Psoas muscle (tissue), 8 donors: Measurements from ENCODE around the gene PLEKHA3. TPM values are rescaled to one million over a fixed set of nuclear protein-coding genes. Genes with fewer than 3 reads are reported as not detected.
A peak's percentile ranks its signal among the peaks of the same experiment; 100 is the strongest.

Source experiments
- ATAC-seq, 4 donors: fragments of 200-7000 bp; cut with Tn5 transposase; one replicate each; pipeline ENCODE4 v1.9.1; 2020; ENCODE audit warnings: moderate library complexity in 3 of 4, mild to moderate bottlenecking in 2 of 4
- DNase-seq, 2 donors: peaks; one replicate each; pipeline ENCODE4 v3.0.0-alpha.2; 2020
- H3K27ac ChIP-seq: fragments of 200-600 bp; one replicate; pipeline ENCODE4 v1.8.0; 2022
- H3K27me3 ChIP-seq, 3 donors: fragments of 200-600 bp in 1 of 3; one replicate each; pipeline versions ENCODE4 v1.6.1 to v1.8.0; 2013 to 2022; ENCODE audit warnings: low read length in 2 of 3, mild to moderate bottlenecking in 2 of 3, moderate library complexity in 1 of 3; ENCODE audit not compliant: insufficient read depth in 3 of 3
- H3K36me3 ChIP-seq, 2 donors: fragments of 200-600 bp in 1 of 2; one replicate each; pipeline versions ENCODE4 v1.6.1 to v1.8.0; 2013 to 2022; ENCODE audit warnings: low read depth in 1 of 2, mild to moderate bottlenecking in 1 of 2, moderate library complexity in 1 of 2; ENCODE audit not compliant: insufficient read depth in 1 of 2
- H3K4me1 ChIP-seq: fragments of 200-600 bp; one replicate; pipeline ENCODE4 v1.8.0; 2022
- H3K4me3 ChIP-seq: fragments of 200-600 bp; one replicate; pipeline ENCODE4 v1.8.0; 2022; ENCODE audit warnings: mild to moderate bottlenecking
- H3K9me3 ChIP-seq: fragments of 200-600 bp; one replicate; pipeline ENCODE4 v1.8.0; 2022
- WGBS, 3 donors: extraction: QIAGEN DNeasy Blood & Tissue Kit; methylation state at CpG; one replicate each; pipeline versions ENCODE4 v1.1.6 to v1.1.7; 2013; 5-methylcytosine and 5-hydroxymethylcytosine counted together
- intact Hi-C, 2 donors: fragments of 100-400 bp; cut with DNase I; formaldehyde crosslinking; loops; one replicate each; pipeline versions ENCODE4 v1.11.0 to v1.14.2; 2022
- polyA plus RNA-seq, 3 donors: library from polyadenylated mRNA; stranded (reverse); fragments of 200-250 nt; gene quantifications; one replicate each; pipeline ENCODE4 v1.2.3, GENCODE V29; 2013
- total RNA-seq, 4 donors: library from RNA; stranded (reverse); fragmentation: NEBNext Ultra II Directional in 2 of 4; extraction: Animal tissue kit (Norgen Biotek cat#: 25700) in 2 of 4; gene quantifications; one replicate each; pipeline versions ENCODE4 v1.2.1 to v1.2.4, GENCODE V29; 2021 to 2023
- TF ChIP-seq, protein P1 (sequence below): fragments of 200-600 bp; IDR thresholded peaks from one replicate; pipeline ENCODE4 v1.8.0; 2022; ENCODE audit warnings: antibody characterized with exemption
- donor health status: healthy with polysubstance abuse.
- donor health status: DM: no; HTN: no; CAD: no; lungs with moderate emphysema.
- donor health status: Bipolar disorder and iron deficiency.
- donor health status: healthy.
- donor health status: DM: yes; HTN: yes; CAD: no.
- donor health status: DM: no; HTN: no; CAD: no.
- donor health status: DM: no; HTN: no; CAD: no.
- donor health status: DM: yes; HTN: yes; CAD: no.

Gene PLEKHA3
- total and polyA plus RNA-seq, 7 donors, result 4.0 to 22.5 (median 13.5) TPM

DNA sequence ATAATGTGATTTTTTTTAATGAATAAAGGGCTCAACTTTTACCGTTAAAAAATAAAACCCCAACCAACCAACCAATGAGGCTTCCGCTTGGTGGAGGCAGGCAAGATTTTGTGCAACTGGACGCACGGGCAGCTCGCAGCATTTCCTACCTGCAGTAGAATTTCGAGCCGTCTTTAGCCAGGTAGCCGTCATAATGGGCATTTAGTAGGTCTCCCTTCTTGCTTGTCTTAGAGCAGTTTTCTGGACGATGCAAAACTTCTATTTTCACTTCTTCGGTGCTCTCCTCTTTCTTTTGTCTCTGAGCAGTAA is 2.2 kb upstream of the PLEKHA3 start:
- intact Hi-C loops, result no loop called here
- no peaks in the 10 kb centered on the region for H3K27me3 ChIP-seq
- no peak for DNase-seq
- H3K4me3 ChIP-seq, result peak overlapping the region; percentile 78
- H3K27ac ChIP-seq, result peak overlapping the region; percentile 88
- H3K36me3 ChIP-seq, result no peaks in the 10 kb centered on the region
- no peaks in the 10 kb centered on the region for H3K9me3 ChIP-seq
- ATAC-seq, result no peak
- 1 to 2% (median 2%) methylated on average over 10 of the region's 10 CpGs for WGBS, 3 donors
- TF ChIP-seq, protein P1, sequence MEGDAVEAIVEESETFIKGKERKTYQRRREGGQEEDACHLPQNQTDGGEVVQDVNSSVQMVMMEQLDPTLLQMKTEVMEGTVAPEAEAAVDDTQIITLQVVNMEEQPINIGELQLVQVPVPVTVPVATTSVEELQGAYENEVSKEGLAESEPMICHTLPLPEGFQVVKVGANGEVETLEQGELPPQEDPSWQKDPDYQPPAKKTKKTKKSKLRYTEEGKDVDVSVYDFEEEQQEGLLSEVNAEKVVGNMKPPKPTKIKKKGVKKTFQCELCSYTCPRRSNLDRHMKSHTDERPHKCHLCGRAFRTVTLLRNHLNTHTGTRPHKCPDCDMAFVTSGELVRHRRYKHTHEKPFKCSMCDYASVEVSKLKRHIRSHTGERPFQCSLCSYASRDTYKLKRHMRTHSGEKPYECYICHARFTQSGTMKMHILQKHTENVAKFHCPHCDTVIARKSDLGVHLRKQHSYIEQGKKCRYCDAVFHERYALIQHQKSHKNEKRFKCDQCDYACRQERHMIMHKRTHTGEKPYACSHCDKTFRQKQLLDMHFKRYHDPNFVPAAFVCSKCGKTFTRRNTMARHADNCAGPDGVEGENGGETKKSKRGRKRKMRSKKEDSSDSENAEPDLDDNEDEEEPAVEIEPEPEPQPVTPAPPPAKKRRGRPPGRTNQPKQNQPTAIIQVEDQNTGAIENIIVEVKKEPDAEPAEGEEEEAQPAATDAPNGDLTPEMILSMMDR, result no peak
- H3K4me1 ChIP-seq, result peaks cover 31% of the 10 kb centered on the region

DNA sequence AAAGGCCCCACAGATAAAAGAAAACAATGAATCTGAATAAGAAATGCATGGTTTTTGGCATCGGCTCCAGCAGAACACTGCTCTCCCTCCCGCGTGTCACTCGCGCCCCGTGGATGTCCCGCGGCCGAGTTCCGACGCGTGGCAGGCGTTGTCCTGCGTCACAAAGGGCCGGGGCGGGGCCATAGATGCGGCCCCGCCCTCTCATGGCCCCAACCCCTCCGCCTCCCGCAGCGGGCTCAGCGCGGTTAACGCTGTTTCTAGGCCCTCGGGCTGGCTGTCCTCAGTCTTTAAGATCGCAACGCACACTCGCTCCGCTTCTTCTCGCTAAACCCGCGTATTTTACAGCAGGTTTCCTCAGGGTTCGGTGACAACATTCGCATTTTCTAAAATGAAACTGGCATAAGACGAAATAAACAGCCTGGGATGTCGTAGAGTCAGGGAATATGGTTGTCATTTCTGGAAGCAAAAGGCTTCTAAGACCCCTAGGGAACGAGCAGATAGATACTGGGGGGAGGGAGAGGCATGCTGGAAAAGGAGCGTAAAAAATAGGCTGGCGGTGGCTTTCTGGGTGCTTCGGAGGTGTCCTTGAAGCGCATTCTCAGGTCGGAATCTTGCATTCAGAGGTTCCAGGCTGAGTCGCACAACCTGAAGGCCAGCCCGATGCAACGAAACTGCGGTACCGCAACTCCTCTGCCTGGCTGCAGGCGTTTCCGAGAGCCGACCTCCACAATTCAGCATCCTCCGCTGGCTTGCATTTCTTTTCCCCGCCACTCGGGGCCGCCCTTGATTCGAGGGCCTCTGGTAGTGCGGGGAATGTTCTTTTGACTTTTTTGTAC is 1.6 kb upstream of the PLEKHA3 start, which contains the start of gene FKBP7:
TSS of gene FKBP7 (minus strand) at position 162 of the 836 bp plus-strand sequence. CDS start at position 61, 101 bp downstream.
- peak; percentile 88 to 92 for DNase-seq

DNA sequence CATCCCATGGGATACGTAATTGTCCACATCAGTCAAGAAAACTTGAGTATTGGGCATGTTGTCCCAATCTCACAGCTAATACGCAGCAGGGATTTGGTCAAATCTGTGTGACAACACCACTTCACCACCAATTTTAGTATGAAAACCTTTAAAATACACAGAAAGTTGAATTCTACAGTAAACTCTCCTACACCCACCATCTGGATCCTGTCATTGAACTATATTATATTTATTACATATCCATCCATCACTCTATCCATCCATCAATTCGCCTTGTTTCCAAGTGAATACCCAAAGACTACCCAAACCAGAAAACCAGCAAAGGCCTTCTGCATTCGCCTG is 1.0 kb upstream of the PLEKHA3 start:
- Histone ChIP-seq H3K4me1 (peaks cover 40% of the 10 kb centered on the region), H3K9me3 (no peaks in the 10 kb centered on the region), H3K27me3 (no peaks in the 10 kb centered on the region), H3K36me3 (no peaks in the 10 kb centered on the region), H3K4me3 (peak overlapping the region; percentile 78), H3K27ac (peak overlapping the region; percentile 88)
- TF ChIP-seq, protein P1, result no peak
- DNase-seq (no peak), ATAC-seq (no peak)
- intact Hi-C loops, result no loop called here
- 65 to 70% (median 67%) methylated on average over 4 of the region's 4 CpGs for WGBS, 3 donors

More for the DNA sequence above, 1.6 kb upstream of the PLEKHA3 start, which contains the start of gene FKBP7:
- WGBS, 3 donors, result 2 to 4% (median 2%) methylated on average over 56 of the region's 56 CpGs
- ATAC-seq, result peak; percentile 76 to 84 (median 80)
- intact Hi-C loops, result no loop called here
- H3K36me3 ChIP-seq, result no peaks in the 10 kb centered on the region
- H3K27me3 ChIP-seq, result no peaks in the 10 kb centered on the region
- H3K9me3 ChIP-seq, result no peaks in the 10 kb centered on the region
- TF ChIP-seq, protein P1, result peak; percentile 71
- peak within 1 kb of the TSS; percentile 88 for H3K27ac ChIP-seq
- H3K4me1 ChIP-seq, result peaks cover 34% of the 10 kb centered on the region
- peak within 1 kb of the TSS; percentile 78 for H3K4me3 ChIP-seq

DNA sequence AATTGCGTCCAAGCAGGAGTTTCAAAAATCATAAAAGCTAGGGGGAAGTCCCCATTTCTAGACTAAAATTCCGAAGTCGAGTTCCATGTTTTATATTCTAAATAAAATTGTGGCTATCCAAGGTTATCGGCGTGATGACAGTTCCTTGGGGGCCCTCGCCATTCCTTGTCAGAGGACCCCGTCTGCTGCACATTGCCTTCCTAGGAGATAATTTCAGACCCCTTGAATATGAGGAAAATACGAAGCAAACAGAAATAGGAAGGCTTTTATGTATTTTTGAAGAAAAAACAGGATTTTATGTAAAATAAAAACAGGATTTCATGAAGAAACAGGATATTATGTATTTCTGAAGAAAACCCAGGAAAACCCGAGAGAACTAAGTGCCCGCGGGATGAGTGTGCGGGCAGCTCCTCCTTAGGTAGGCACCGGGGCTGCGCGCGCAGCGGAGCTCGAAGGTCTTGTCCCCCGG is 465 bp upstream of the PLEKHA3 start:
- intact Hi-C loops, result loop anchor here in 1 of 2 donors (5.0 kb wide), 1 partner anchor 38 kb away; no protein-coding TSS in a partner anchor
- DNase-seq (no peak), ATAC-seq (no peak)
- peak overlapping the region; percentile 88 for H3K27ac ChIP-seq
- no peaks in the 10 kb centered on the region for H3K36me3 ChIP-seq
- peak overlapping the region; percentile 85 for H3K4me3 ChIP-seq
- no peaks in the 10 kb centered on the region for H3K27me3 ChIP-seq
- no peaks in the 10 kb centered on the region for H3K9me3 ChIP-seq
- WGBS, 3 donors, result 21 to 25% (median 21%) methylated on average over 19 of the region's 19 CpGs
- peaks cover 46% of the 10 kb centered on the region for H3K4me1 ChIP-seq
- TF ChIP-seq, protein P1, result no peak
